CD14-positive monocyte (primary cell): ENCODE measurements around the gene LINC00632. TPM values are rescaled to one million over a fixed set of nuclear protein-coding genes. Genes with fewer than 3 reads are reported as not detected.

Experiments
- DNase-seq, 3 donors: peaks; one replicate each; pipeline ENCODE4 v3.0.0-alpha.2; 2011 to 2022
- H2AFZ ChIP-seq: 2 replicates; pipeline ENCODE4 v1.6.0; 2012; ENCODE audit warnings: mild to moderate bottlenecking, low read depth, low read length, inconsistent platforms; ENCODE audit not compliant: insufficient read depth, poor library complexity, severe bottlenecking
- H3K27ac ChIP-seq, 2 donors: 1 replicate in 1 of 2; 2 replicates in 1 of 2; pipeline ENCODE4 v1.5.1; 2012 to 2013; ENCODE audit warnings: low read length in 2 of 2, control low read depth in 1 of 2, inconsistent platforms in 1 of 2, low read depth in 1 of 2, mild to moderate bottlenecking in 1 of 2
- H3K27me3 ChIP-seq, 2 donors: one replicate each; pipeline versions ENCODE4 v1.6.0 to v1.6.1; 2011 to 2013; ENCODE audit warnings: low read length in 2 of 2; ENCODE audit not compliant: control insufficient read depth in 2 of 2, insufficient read depth in 2 of 2
- H3K36me3 ChIP-seq, 2 donors: replicated peaks in 1 of 2; 1 replicate in 1 of 2; 2 replicates in 1 of 2; pipeline versions ENCODE4 v1.5.1 to v1.6.1; 2012 to 2013; ENCODE audit warnings: low read length in 2 of 2, control low read depth in 1 of 2, inconsistent platforms in 1 of 2, mild to moderate bottlenecking in 1 of 2; ENCODE audit not compliant: insufficient read depth in 2 of 2, control insufficient read depth in 1 of 2
- H3K4me1 ChIP-seq, 2 donors: 1 replicate in 1 of 2; 2 replicates in 1 of 2; pipeline versions ENCODE4 v1.5.1 to v1.6.1; 2012 to 2013; ENCODE audit warnings: low read length in 2 of 2, control low read depth in 1 of 2, inconsistent platforms in 1 of 2, mild to moderate bottlenecking in 1 of 2, moderate library complexity in 1 of 2; ENCODE audit not compliant: insufficient read depth in 2 of 2, control insufficient read depth in 1 of 2
- H3K4me2 ChIP-seq: replicated peaks from 2 replicates; pipeline ENCODE3; 2012; ENCODE audit warnings: low read length, moderate library complexity, mild to moderate bottlenecking; ENCODE audit not compliant: poor library complexity, severe bottlenecking; ENCODE audit errors: extremely low read depth
- H3K4me3 ChIP-seq, 3 experiments: fragments of 200-600 bp in 1 of 3; sonication (generic) in 1 of 3; replicated peaks in 1 of 3; 1 replicate in 2 of 3; 2 replicates in 1 of 3; pipeline ENCODE4 v1.5.1; 2011 to 2013; ENCODE audit warnings: low read length in 3 of 3, mild to moderate bottlenecking in 3 of 3, control low read depth in 2 of 3, low read depth in 2 of 3, inconsistent platforms in 1 of 3, moderate library complexity in 1 of 3
- H3K79me2 ChIP-seq: 2 replicates; pipeline ENCODE4 v1.6.0; 2012; ENCODE audit warnings: mild to moderate bottlenecking, control low read depth, inconsistent platforms, low read length, moderate library complexity; ENCODE audit not compliant: insufficient read depth
- H3K9ac ChIP-seq: 2 replicates; pipeline ENCODE4 v1.6.0; 2017; ENCODE audit warnings: low read length, mild to moderate bottlenecking; ENCODE audit not compliant: insufficient read depth, poor library complexity, severe bottlenecking
- H3K9me3 ChIP-seq, 2 donors: replicated peaks in 1 of 2; 1 replicate in 1 of 2; 2 replicates in 1 of 2; pipeline versions ENCODE4 v1.5.1 to v1.6.1; 2012 to 2013; ENCODE audit warnings: low read length in 2 of 2, control low read depth in 1 of 2; ENCODE audit not compliant: control insufficient read depth in 1 of 2, insufficient read depth in 1 of 2
- H4K20me1 ChIP-seq: 2 replicates; pipeline ENCODE4 v1.6.0; 2012; ENCODE audit warnings: mild to moderate bottlenecking, low read length, control low read depth, moderate library complexity; ENCODE audit not compliant: insufficient read depth
- H3K27ac Mint-ChIP-seq, 7 donors: one replicate each; pipeline ENCODE4 v1.8.0; 2020; ENCODE audit warnings: mild to moderate bottlenecking in 7 of 7, mixed read lengths in 7 of 7, moderate library complexity in 6 of 7, inconsistent platforms in 2 of 7
- H3K27me3 Mint-ChIP-seq, 3 donors: one replicate each; pipeline ENCODE4 v1.8.0; 2021 to 2022; ENCODE audit warnings: low read depth in 3 of 3, mild to moderate bottlenecking in 3 of 3, mixed read lengths in 3 of 3, moderate library complexity in 3 of 3, inconsistent platforms in 1 of 3
- H3K36me3 Mint-ChIP-seq, 2 donors: one replicate each; pipeline ENCODE4 v1.8.0; 2020; ENCODE audit warnings: mixed read lengths in 2 of 2, inconsistent platforms in 1 of 2, mild to moderate bottlenecking in 1 of 2
- H3K4me1 Mint-ChIP-seq: one replicate; pipeline ENCODE4 v1.8.0; 2020; ENCODE audit warnings: mild to moderate bottlenecking, mixed read lengths
- H3K4me3 Mint-ChIP-seq, 2 donors: one replicate each; pipeline ENCODE4 v1.8.0; 2020; ENCODE audit warnings: mild to moderate bottlenecking in 2 of 2, mixed read lengths in 2 of 2, moderate library complexity in 1 of 2
- H3K9me3 Mint-ChIP-seq, 7 donors: one replicate each; pipeline ENCODE4 v1.8.0; 2020 to 2022; ENCODE audit warnings: mixed read lengths in 7 of 7, mild to moderate bottlenecking in 6 of 7, moderate library complexity in 6 of 7, inconsistent platforms in 2 of 7
- WGBS: methylation state at CpG from one replicate; pipeline ENCODE4 v1.1.5; 2013; ENCODE audit warnings: missing lambda C conversion rate; ENCODE audit not compliant: insufficient coverage; 5-methylcytosine and 5-hydroxymethylcytosine counted together
- intact Hi-C, 2 donors: fragments of 100-400 bp; cut with micrococcal nuclease; formaldehyde crosslinking; loops; one replicate each; pipeline versions ENCODE4 v1.15.0 to v1.15.1; 2023
- polyA plus RNA-seq, 3 donors: library from polyadenylated mRNA; depleted of rRNA in 1 of 3; unstranded in 2 of 3; stranded (reverse) in 1 of 3; fragments of 300-500 nt in 2 of 3; fragments of >200 nt in 1 of 3; fragmentation: Illumina TruSeq in 2 of 3; gene quantifications; 1 replicate in 2 of 3; 2 replicates in 1 of 3; pipeline ENCODE4 v1.2.3, GENCODE V29; 2012 to 2021
- TF ChIP-seq, protein P1 (sequence below): fragments of 200-600 bp; IDR thresholded peaks from one replicate; pipeline ENCODE4 v1.8.0; 2022; ENCODE audit warnings: antibody characterized with exemption, mild to moderate bottlenecking

The LINC00632 gene
- polyA plus RNA-seq, 3 donors: not detected

DNA sequence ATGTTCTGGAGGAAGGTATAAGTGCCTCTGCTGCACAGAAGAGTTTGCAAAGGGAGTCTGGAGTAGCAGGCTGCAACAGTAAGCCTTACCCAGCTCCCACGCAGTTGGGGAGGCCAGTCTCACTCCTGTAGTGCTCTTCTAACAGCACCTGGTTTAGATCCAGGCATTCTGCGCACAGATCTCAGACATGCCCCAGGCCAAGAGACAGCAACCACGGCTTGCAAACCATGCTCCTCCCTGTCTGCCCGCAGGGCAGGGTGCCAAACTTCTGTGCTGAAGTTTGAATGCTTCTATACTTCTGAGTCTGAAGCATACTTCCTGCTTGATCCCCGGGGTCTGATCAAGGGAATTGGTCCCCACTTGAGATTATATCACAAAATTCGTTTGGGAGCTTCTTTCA lies 106.3 kb downstream of the LINC00632 start:
- Histone ChIP-seq H2AFZ (no peak overlapping the region), H3K4me3 (no peak overlapping the region), H3K79me2 (no peaks in the 10 kb centered on the region), H3K9me3 (no peaks in the 10 kb centered on the region), H4K20me1 (no peaks in the 10 kb centered on the region), H3K36me3 (no peaks in the 10 kb centered on the region), H3K9ac (no peak overlapping the region), H3K4me1 (no peaks in the 10 kb centered on the region), H3K27me3 (no peaks in the 10 kb centered on the region), H3K4me2 (no peak overlapping the region), H3K27ac (no peak overlapping the region)
- Mint-ChIP-seq H3K4me3 (no peak overlapping the region), H3K27me3 (peaks cover 1 to 5% (median 3%) of the 10 kb centered on the region in 3 donors), H3K4me1 (no peaks in the 10 kb centered on the region), H3K9me3 (peaks cover 0 to 10% (median 4%) of the 10 kb centered on the region in 7 donors), H3K36me3 (no peaks in the 10 kb centered on the region), H3K27ac (no peak overlapping the region)
- DNase-seq: no peak
- TF ChIP-seq, protein P1, sequence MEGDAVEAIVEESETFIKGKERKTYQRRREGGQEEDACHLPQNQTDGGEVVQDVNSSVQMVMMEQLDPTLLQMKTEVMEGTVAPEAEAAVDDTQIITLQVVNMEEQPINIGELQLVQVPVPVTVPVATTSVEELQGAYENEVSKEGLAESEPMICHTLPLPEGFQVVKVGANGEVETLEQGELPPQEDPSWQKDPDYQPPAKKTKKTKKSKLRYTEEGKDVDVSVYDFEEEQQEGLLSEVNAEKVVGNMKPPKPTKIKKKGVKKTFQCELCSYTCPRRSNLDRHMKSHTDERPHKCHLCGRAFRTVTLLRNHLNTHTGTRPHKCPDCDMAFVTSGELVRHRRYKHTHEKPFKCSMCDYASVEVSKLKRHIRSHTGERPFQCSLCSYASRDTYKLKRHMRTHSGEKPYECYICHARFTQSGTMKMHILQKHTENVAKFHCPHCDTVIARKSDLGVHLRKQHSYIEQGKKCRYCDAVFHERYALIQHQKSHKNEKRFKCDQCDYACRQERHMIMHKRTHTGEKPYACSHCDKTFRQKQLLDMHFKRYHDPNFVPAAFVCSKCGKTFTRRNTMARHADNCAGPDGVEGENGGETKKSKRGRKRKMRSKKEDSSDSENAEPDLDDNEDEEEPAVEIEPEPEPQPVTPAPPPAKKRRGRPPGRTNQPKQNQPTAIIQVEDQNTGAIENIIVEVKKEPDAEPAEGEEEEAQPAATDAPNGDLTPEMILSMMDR: no peak
- WGBS: 0% methylated on average over 2 of the region's 6 CpGs
- intact Hi-C loops: no loop called here

DNA sequence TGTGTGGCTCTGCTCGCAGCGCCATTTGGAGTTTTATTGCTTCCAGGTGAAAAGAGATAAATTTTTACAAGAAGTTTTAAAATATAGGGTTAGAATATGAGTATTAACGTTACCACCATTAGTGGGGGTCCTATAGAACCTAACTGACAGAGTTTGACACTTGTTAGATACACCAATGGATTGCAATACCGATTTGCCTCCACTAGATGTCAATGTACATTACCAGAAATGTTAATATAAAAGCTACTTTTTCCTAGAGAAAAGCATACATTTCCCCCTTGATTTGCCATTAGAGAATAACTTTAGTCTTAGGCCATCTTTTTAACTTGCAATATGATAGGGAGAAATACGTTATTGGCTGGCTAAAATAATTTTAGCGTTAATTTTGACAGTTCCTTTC lies 108.4 kb downstream of the LINC00632 start:
- Histone ChIP-seq H3K36me3 (no peaks in the 10 kb centered on the region), H3K9me3 (no peaks in the 10 kb centered on the region), H3K4me3 (no peak overlapping the region), H3K9ac (no peak overlapping the region), H3K27ac (no peak overlapping the region), H2AFZ (no peak overlapping the region), H3K4me2 (no peak overlapping the region), H3K4me1 (no peaks in the 10 kb centered on the region), H4K20me1 (no peaks in the 10 kb centered on the region), H3K79me2 (no peaks in the 10 kb centered on the region), H3K27me3 (no peaks in the 10 kb centered on the region)
- TF ChIP-seq, protein P1: no peak
- no peaks in the 10 kb centered on the region for H3K4me1 Mint-ChIP-seq
- H3K4me3 Mint-ChIP-seq: no peak overlapping the region
- no peak for DNase-seq
- H3K9me3 Mint-ChIP-seq: peaks cover 0 to 1% (median 0%) of the 10 kb centered on the region in 7 donors
- H3K27me3 Mint-ChIP-seq: peaks cover 1 to 5% (median 3%) of the 10 kb centered on the region in 3 donors
- intact Hi-C loops: no loop called here
- no peak overlapping the region for H3K27ac Mint-ChIP-seq
- H3K36me3 Mint-ChIP-seq: no peaks in the 10 kb centered on the region
- no CpG with 5 or more reads among the region's 6 CpGs for WGBS
